Left colon (tissue), 2 donors: ENCODE measurements around the gene STAG2. TPM values are rescaled to one million over a fixed set of nuclear protein-coding genes. Genes with fewer than 3 reads are reported as not detected.

ENCODE experiments used
- ATAC-seq: fragments of 200-7000 bp; cut with Tn5 transposase; one replicate; pipeline ENCODE4 v1.9.1; 2020; ENCODE audit warnings: mild to moderate bottlenecking, moderate library complexity
- DNase-seq, 2 donors: peaks; one replicate each; pipeline ENCODE4 v3.0.0-alpha.2; 2020
- intact Hi-C, 2 donors: fragments of 100-400 bp; cut with DNase I in 1 of 2; cut with micrococcal nuclease in 1 of 2; formaldehyde crosslinking; loops; one replicate each; pipeline versions ENCODE4 v1.11.2 to v1.14.0; 2022; cut with DNase I, micrococcal nuclease
- total RNA-seq, 2 donors: library from RNA; stranded (reverse); fragmentation: NEBNext Ultra II Directional; extraction: Animal tissue kit (Norgen Biotek cat#: 25700); gene quantifications; one replicate each; pipeline ENCODE4 v1.2.1, GENCODE V29; 2021
- donor health status: DM: no; HTN: no; CAD: no.
- donor health status: DM: yes; HTN: yes; CAD: no.

STAG2 gene
- total RNA-seq, 2 donors from 2014 or later: 58.8 to 66.8 TPM

GRCh38 chrX:123968383-123969050 lies 7.0 kb downstream of the STAG2 start:
- ATAC-seq (no peak), DNase-seq (no peak)
- intact Hi-C loops: no loop called here

GRCh38 chrX:123971982-123972381 lies 10.5 kb downstream of the STAG2 start:
- DNase-seq: no peak
- intact Hi-C loops: no loop called here
- no peak for ATAC-seq

GRCh38 chrX:123973921-123974320 lies 12.4 kb downstream of the STAG2 start:
- intact Hi-C loops: no loop called here
- DNase-seq (no peak), ATAC-seq (no peak)

- peak; percentile 64 for ATAC-seq
- DNase-seq: no peak
- intact Hi-C loops: no loop called here
Measured at GRCh38 chrX:123975180-123975579, 13.7 kb downstream of the STAG2 start.

- peak; percentile 59 for ATAC-seq
- DNase-seq: no peak
- intact Hi-C loops: no loop called here
Measured at GRCh38 chrX:123976706-123977316, 15.3 kb downstream of the STAG2 start.

- intact Hi-C loops: no loop called here
- ATAC-seq (no peak), DNase-seq (no peak)
Measured at GRCh38 chrX:123983240-123983639, 21.7 kb downstream of the STAG2 start.

GRCh38 chrX:123986377-123986776 lies 24.9 kb downstream of the STAG2 start:
- ATAC-seq: no peak
- no peak for DNase-seq
- intact Hi-C loops: no loop called here

GRCh38 chrX:123988423-123989111 lies 27.1 kb downstream of the STAG2 start:
- intact Hi-C loops: no loop called here
- peak; percentile 89 for ATAC-seq

GRCh38 chrX:123989235-123989634 lies 27.7 kb downstream of the STAG2 start:
- ATAC-seq (no peak), DNase-seq (no peak)
- intact Hi-C loops: no loop called here

More at GRCh38 chrX:123988423-123989111, 27.1 kb downstream of the STAG2 start:
- DNase-seq: no peak

- no peak for ATAC-seq
- intact Hi-C loops: no loop called here
- DNase-seq: no peak
Measured at GRCh38 chrX:123990169-123990568, 28.7 kb downstream of the STAG2 start.

GRCh38 chrX:123990602-123991001 lies 29.1 kb downstream of the STAG2 start:
- intact Hi-C loops: no loop called here
- ATAC-seq: no peak
- DNase-seq: no peak

- DNase-seq (no peak), ATAC-seq (no peak)
Measured at GRCh38 chrX:123993326-123993725, 31.8 kb downstream of the STAG2 start.

GRCh38 chrX:123993904-123994635 lies 32.6 kb downstream of the STAG2 start:
- intact Hi-C loops: no loop called here

More at GRCh38 chrX:123993326-123993725, 31.8 kb downstream of the STAG2 start:
- intact Hi-C loops: no loop called here

GRCh38 chrX:123994730-123995129 lies 33.2 kb downstream of the STAG2 start:
- DNase-seq (no peak), ATAC-seq (no peak)
- intact Hi-C loops: no loop called here

More at GRCh38 chrX:123993904-123994635, 32.6 kb downstream of the STAG2 start:
- ATAC-seq: no peak
- DNase-seq: no peak

GRCh38 chrX:124001581-124001980 lies 40.1 kb downstream of the STAG2 start:
- DNase-seq (no peak), ATAC-seq (peak; percentile 25)
- intact Hi-C loops: no loop called here

GRCh38 chrX:124005228-124005627 lies 43.7 kb downstream of the STAG2 start:
- intact Hi-C loops: no loop called here
- ATAC-seq (no peak), DNase-seq (no peak)

- DNase-seq: no peak
- ATAC-seq: no peak
- intact Hi-C loops: no loop called here
Measured at GRCh38 chrX:124010157-124010556, 48.7 kb downstream of the STAG2 start.

- no peak for ATAC-seq
- intact Hi-C loops: no loop called here
- DNase-seq: no peak
Measured at GRCh38 chrX:124010566-124010965, 49.1 kb downstream of the STAG2 start.

GRCh38 chrX:124015721-124016120 lies 54.2 kb downstream of the STAG2 start:
- ATAC-seq (peak; percentile 91), DNase-seq (no peak)
- intact Hi-C loops: no loop called here
